ENCODE measurements around the gene FHIT.

FHIT gene

DNA sequence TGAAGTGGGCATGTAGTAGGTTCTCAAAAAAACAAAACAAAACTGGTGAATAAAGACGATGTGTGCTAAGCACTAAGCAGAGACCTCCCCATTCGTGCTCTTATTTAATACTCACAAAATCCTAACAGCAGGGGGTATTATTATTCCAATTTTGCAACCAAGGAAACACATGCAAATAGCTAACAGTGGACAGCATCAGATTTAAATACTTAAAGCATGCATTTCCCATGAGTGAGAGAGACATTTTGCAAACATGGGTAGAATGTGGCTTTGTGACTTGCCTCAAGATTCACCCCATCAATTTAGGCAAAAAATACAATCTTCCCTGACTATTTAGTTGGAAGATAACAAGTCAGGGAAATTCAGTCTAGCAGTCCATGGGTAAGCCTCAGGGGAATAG is 1255.2 kb downstream of the FHIT start:
- no peak for DNase-seq (ENCODE audit: low spot score)

GRCh38 chr3:59995563-59995962 is 1255.7 kb downstream of the FHIT start:
- no peak for DNase-seq (ENCODE audit: low spot score)

GRCh38 chr3:59994732-59995304 is 1256.4 kb downstream of the FHIT start:
- no peak for DNase-seq (ENCODE audit: low spot score)

DNA sequence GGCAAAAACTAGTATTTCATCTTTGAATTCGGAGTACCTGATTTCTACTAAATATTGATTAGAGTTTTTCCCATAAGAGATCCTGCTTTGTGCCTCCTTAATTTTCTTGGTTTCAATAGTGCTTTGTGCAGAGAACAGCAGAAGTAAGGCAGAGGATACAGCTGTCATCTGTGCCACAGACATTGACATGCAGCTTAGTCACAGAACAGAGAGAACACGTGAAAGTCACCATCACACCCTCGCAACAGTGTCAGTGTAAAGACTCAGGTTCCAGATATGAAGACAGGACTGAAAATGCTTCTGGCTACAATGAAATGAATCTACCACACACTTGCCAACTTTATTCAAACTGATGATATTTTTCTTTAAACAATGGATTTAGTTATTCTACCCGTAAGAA is 1258.7 kb downstream of the FHIT start:
- DNase-seq (ENCODE audit: low spot score): no peak

GRCh38 chr3:59990915-59991314 is 1260.3 kb downstream of the FHIT start:
- DNase-seq (ENCODE audit: low spot score): no peak

GRCh38 chr3:59982510-59982909 is 1268.7 kb downstream of the FHIT start:
- DNase-seq (ENCODE audit: low spot score): no peak

GRCh38 chr3:59981377-59981776 is 1269.9 kb downstream of the FHIT start:
- DNase-seq (ENCODE audit: low spot score): no peak

GRCh38 chr3:59980576-59980975 is 1270.7 kb downstream of the FHIT start:
- no peak for DNase-seq (ENCODE audit: low spot score)

DNA sequence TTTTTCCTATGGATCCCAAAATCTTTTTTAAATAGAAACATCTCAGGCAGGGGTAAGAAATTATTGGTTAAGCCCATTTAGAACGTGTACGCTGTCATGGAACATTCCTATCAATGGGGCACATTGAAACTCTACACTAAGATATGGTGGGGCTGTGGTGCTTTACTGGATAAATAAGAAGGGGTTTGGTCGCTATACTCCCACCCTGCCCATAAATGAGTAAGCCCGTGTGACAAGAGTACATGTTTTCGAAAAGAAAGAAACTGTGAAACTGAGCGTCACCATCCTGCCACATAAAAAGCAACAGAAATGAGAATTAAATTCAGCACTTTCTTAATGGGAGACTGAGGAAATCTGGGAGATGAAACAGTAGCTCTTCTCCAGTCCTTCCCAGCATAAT is 1271.7 kb downstream of the FHIT start:
- DNase-seq (ENCODE audit: low spot score): no peak

- DNase-seq (ENCODE audit: low spot score): no peak
Measured at GRCh38 chr3:59978979-59979378, 1272.3 kb downstream of the FHIT start.

GRCh38 chr3:59970796-59971195 is 1280.5 kb downstream of the FHIT start:
- DNase-seq (ENCODE audit: low spot score): no peak

GRCh38 chr3:59970376-59970775 is 1280.9 kb downstream of the FHIT start:
- DNase-seq (ENCODE audit: low spot score): no peak

- no peak for DNase-seq (ENCODE audit: low spot score)
Measured at GRCh38 chr3:59968513-59969045, 1282.7 kb downstream of the FHIT start.

- no peak for DNase-seq (ENCODE audit: low spot score)
Measured at GRCh38 chr3:59963676-59964075, 1287.6 kb downstream of the FHIT start.

- no peak for DNase-seq (ENCODE audit: low spot score)
Measured at GRCh38 chr3:59957150-59957549, 1294.1 kb downstream of the FHIT start.

DNA sequence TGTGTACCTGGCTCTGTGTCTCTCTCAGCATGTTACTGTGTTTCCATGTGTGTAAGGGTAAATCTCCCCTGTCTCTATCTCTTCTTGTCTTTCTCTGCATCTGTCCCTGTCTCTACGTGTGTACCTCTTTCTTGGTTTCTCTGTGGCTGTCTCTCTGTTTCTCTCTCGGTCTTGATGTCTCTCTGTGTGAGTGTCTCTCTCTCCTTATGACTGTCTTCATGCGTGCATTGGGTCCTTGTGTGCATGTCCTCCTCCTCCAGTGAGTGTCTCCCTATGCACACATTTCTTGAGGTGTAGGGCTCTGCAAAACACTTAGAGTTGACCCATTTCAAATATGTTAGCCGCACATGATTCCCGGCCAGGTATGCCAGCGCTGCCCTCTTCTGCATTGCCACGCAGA is 1298.1 kb downstream of the FHIT start:
- no peak for DNase-seq (ENCODE audit: low spot score)

DNA sequence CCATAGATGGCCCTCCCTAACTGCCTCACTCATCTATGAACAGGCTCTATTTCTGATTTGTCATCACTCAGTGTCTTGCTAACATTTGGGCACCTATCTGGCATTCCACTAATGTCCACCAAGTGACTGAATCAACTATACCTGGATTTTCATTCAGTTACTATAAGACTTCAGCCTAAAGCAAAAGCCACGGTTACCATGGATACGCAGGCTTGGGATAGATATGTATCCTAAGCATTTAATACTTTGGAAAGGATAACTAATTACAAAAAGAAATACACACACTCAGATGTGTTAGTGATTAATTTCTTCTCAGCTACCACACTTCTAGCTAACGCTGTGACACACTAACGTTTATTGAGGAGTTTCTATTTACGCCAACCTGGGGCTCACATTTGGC is 1301.9 kb downstream of the FHIT start:
- no peak for DNase-seq (ENCODE audit: low spot score)

- no peak for DNase-seq (ENCODE audit: low spot score)
Measured at GRCh38 chr3:59946401-59946800, 1304.9 kb downstream of the FHIT start.

DNA sequence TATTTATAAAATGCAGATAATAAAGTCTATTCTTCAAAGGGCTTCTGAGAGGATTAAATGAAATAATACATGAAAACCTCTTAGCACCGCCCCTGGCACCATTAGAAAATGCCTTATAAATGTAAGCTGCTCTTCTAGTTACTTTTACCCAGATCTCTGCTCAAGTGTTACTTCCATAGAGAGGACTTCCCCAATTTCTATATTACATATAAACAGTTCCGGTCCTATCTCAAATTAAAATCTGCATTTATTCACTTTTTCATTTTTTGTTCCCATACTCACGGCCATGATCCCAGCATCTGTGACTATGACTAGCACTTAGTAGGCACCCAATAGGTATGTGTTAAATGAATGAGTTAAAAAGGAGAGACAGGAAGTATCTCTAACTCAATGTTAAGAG is 1310.5 kb downstream of the FHIT start:
- no peak for DNase-seq (ENCODE audit: low spot score)

DNA sequence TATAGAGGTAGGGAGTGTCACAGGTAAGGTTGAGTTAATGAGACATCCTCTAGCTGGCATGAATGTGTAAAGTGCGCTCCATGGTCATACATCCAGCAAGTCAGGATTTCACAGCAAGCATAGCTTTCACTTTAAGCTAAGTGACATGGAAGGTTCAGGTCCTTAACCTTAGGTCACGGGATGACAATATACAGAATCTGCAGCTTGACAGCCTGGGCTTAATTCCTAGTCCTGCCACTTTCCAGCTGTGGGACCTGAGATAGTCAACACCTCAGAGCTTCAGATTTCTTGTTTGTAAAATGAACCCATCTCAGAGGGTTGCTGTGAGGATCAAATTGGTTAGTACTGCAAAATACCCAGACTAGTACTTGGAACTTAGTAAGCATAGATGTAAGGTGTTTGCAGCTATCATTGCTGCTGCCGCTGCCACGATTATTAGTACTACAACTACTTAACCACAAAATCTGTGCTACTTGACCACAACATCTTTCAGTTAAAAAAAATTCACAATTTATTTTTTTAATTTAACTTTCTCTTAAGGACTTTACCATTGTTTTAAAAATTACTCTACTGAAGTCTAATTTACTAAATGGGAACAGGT is 1311.3 kb downstream of the FHIT start:
- no peak for DNase-seq (ENCODE audit: low spot score)

GRCh38 chr3:59938828-59939227 is 1312.4 kb downstream of the FHIT start:
- DNase-seq (ENCODE audit: low spot score): no peak

- no peak for DNase-seq (ENCODE audit: low spot score)
Measured at GRCh38 chr3:59937201-59937600, 1314.1 kb downstream of the FHIT start.

- DNase-seq (ENCODE audit: low spot score): no peak
Measured at GRCh38 chr3:59936472-59936871, 1314.8 kb downstream of the FHIT start.

- DNase-seq (ENCODE audit: low spot score): no peak
Measured at GRCh38 chr3:59935025-59935424, 1316.2 kb downstream of the FHIT start.

Data from AG08396 (cell line).